ENCODE results near the gene RNF223. TPM values are rescaled to one million over a fixed set of nuclear protein-coding genes. Genes with fewer than 3 reads are reported as not detected.

The RNF223 gene
- total and polyA plus RNA-seq, 8 donors, result 1.4 to 8.1 (median 3.4) TPM; not detected in 3

DNA sequence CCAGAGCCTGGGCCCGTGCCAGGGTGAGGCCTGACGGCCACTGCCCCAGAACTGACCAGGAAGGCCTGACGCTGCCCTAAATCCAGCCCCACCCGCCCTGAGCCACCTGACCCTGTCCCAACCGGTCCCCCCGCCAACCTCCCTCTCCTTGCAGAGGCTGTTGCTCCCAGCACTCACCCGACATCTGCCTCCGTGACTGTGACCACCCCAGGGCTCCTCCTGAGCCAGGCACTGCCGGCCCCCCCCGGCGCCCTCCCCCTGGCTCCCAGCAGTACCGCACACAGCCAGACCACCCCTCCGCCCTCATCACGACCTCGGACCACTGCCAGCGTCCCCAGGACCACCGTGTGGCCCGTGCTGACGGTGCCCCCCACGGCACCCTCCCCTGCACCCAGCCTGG is 27.9 kb downstream of the RNF223 start:
- no peak overlapping the region for H3K27ac ChIP-seq
- H3K27me3 ChIP-seq, result no peaks in the 10 kb centered on the region
- H3K4me1 ChIP-seq, result no peaks in the 10 kb centered on the region
- no peak for DNase-seq
- peaks cover 22 to 90% (median 76%) of the 10 kb centered on the region in 4 donors for H3K36me3 ChIP-seq
- no peak for TF ChIP-seq POLR2A (IDR thresholded peaks at IDR 0.05)
- no peak for TF ChIP-seq POLR2AphosphoS5 (IDR thresholded peaks at IDR 0.05)
- TF ChIP-seq, protein P1, sequence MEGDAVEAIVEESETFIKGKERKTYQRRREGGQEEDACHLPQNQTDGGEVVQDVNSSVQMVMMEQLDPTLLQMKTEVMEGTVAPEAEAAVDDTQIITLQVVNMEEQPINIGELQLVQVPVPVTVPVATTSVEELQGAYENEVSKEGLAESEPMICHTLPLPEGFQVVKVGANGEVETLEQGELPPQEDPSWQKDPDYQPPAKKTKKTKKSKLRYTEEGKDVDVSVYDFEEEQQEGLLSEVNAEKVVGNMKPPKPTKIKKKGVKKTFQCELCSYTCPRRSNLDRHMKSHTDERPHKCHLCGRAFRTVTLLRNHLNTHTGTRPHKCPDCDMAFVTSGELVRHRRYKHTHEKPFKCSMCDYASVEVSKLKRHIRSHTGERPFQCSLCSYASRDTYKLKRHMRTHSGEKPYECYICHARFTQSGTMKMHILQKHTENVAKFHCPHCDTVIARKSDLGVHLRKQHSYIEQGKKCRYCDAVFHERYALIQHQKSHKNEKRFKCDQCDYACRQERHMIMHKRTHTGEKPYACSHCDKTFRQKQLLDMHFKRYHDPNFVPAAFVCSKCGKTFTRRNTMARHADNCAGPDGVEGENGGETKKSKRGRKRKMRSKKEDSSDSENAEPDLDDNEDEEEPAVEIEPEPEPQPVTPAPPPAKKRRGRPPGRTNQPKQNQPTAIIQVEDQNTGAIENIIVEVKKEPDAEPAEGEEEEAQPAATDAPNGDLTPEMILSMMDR (IDR thresholded peaks at IDR 0.05), result no peak
- TF ChIP-seq EP300 (IDR thresholded peaks at IDR 0.05), result no peak
- 91 to 95% (median 92%) methylated on average over 15 to 20 of the region's 20 CpGs for WGBS, 5 donors
- H3K9me3 ChIP-seq, result no peaks in the 10 kb centered on the region
- no peak overlapping the region for H3K4me3 ChIP-seq
- intact Hi-C loops (cut with DNase I; ENCODE audit: low total_unique reads), result no loop called here

DNA sequence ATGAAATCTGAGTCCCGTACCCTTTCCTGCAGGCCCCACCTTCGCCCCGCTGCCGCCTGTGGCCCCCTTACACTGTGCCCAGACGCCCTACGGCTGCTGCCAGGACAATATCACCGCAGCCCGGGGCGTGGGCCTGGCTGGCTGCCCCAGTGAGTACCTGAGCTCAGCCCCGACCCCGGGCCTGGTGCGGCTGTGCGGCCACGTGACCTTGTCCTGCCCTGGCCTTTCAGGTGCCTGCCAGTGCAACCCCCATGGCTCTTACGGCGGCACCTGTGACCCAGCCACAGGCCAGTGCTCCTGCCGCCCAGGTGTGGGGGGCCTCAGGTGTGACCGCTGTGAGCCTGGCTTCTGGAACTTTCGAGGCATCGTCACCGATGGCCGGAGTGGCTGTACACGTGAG is 29.0 kb downstream of the RNF223 start:
- no peak for DNase-seq
- intact Hi-C loops (cut with DNase I; ENCODE audit: low total_unique reads), result no loop called here
- H3K9me3 ChIP-seq, result no peaks in the 10 kb centered on the region
- TF ChIP-seq POLR2A (IDR thresholded peaks at IDR 0.05) (no peak), EP300 (IDR thresholded peaks at IDR 0.05) (no peak), POLR2AphosphoS5 (IDR thresholded peaks at IDR 0.05) (no peak)
- TF ChIP-seq, protein P1 (IDR thresholded peaks at IDR 0.05), result no peak
- H3K36me3 ChIP-seq, result peaks cover 22 to 79% (median 65%) of the 10 kb centered on the region in 4 donors
- peaks cover 0 to 6% (median 3%) of the 10 kb centered on the region in 3 donors for H3K27me3 ChIP-seq
- WGBS, 5 donors, result 82 to 92% (median 86%) methylated on average over 18 to 23 of the region's 23 CpGs
- no peak overlapping the region for H3K4me3 ChIP-seq
- H3K27ac ChIP-seq, result no peak overlapping the region
- peaks cover 5 to 6% (median 5%) of the 10 kb centered on the region in 4 donors for H3K4me1 ChIP-seq

DNA sequence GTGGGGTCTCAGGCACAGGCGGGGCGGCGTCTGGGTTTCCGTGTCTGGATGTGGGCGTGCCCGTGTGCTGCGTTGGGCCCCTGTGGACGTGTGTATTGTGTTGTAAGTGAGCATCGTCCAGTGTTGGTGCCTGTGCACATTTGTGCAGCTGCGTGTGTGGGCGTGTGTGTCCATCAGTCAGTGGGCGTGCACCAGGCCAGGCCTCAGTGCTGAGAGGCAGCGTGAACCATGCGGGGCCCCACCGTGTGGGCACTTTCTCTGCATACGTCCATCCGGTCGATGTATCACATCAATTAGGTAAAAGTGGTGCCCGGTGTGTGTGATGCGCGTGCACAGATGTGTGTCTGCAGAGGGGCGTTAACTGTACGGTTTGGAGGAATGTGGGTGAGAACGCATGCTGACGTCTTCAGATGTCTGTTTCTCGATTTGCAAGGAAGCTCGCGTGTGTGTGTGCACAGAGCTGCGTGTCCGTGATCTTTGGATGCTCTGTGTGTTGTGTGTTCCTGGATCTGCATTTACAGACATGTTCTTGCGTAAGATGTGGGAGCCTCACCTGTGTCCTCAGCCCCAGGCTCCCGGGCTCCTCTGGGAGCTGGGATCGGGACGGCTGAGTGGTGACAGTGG is 29.5 kb downstream of the RNF223 start:
- TF ChIP-seq EP300 (IDR thresholded peaks at IDR 0.05) (no peak), POLR2AphosphoS5 (IDR thresholded peaks at IDR 0.05) (no peak), POLR2A (IDR thresholded peaks at IDR 0.05) (no peak)
- TF ChIP-seq, protein P1 (IDR thresholded peaks at IDR 0.05), result no peak
- Histone ChIP-seq H3K9me3 (no peaks in the 10 kb centered on the region), H3K4me3 (no peak overlapping the region), H3K4me1 (peaks cover 10 to 11% (median 11%) of the 10 kb centered on the region in 4 donors), H3K27ac (no peak overlapping the region), H3K36me3 (peaks cover 22 to 74% (median 60%) of the 10 kb centered on the region in 4 donors), H3K27me3 (peaks cover 0 to 12% (median 7%) of the 10 kb centered on the region in 3 donors)
- intact Hi-C loops (cut with DNase I; ENCODE audit: low total_unique reads), result no loop called here
- no peak for DNase-seq
- WGBS, 5 donors, result 90 to 93% (median 90%) methylated on average over 34 of the region's 34 CpGs

DNA sequence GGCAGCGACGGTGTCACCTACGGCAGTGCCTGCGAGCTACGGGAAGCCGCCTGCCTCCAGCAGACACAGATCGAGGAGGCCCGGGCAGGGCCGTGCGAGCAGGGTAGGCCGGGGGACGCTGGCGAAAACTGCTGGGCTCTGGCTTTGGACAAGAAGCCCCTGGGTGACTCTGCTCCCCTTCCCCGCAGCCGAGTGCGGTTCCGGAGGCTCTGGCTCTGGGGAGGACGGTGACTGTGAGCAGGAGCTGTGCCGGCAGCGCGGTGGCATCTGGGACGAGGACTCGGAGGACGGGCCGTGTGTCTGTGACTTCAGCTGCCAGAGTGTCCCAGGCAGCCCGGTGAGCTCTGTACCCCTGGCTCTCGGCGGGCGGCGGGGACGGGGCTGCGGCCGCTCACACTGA is 30.2 kb downstream of the RNF223 start:
- no peak for TF ChIP-seq POLR2A (IDR thresholded peaks at IDR 0.05)
- Histone ChIP-seq H3K9me3 (no peaks in the 10 kb centered on the region), H3K36me3 (peaks cover 22 to 67% (median 56%) of the 10 kb centered on the region in 4 donors), H3K4me1 (peaks cover 14 to 18% (median 17%) of the 10 kb centered on the region in 4 donors), H3K27me3 (peaks cover 0 to 19% (median 7%) of the 10 kb centered on the region in 3 donors), H3K4me3 (no peak overlapping the region), H3K27ac (no peak overlapping the region)
- no peak for DNase-seq
- intact Hi-C loops (cut with DNase I; ENCODE audit: low total_unique reads), result no loop called here
- WGBS, 5 donors, result 95 to 98% (median 96%) methylated on average over 13 to 33 of the region's 33 CpGs

DNA sequence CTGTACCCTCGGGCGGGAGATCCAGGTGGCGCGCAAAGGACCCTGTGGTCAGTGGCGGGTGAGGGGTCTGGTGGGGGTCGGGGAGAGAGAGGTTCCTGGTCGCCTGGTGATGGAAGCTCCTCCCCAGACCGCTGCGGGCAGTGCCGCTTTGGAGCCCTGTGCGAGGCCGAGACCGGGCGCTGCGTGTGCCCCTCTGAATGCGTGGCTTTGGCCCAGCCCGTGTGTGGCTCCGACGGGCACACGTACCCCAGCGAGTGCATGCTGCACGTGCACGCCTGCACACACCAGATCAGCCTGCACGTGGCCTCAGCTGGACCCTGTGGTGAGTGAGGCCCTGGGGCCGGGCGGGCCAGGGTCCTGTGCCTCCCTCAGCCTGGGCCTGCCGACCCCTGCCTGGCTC is 30.7 kb downstream of the RNF223 start:
- TF ChIP-seq POLR2A (IDR thresholded peaks at IDR 0.05), result no peak
- TF ChIP-seq, protein P1 (IDR thresholded peaks at IDR 0.05), result no peak
- no peak for TF ChIP-seq POLR2AphosphoS5 (IDR thresholded peaks at IDR 0.05)
- TF ChIP-seq EP300 (IDR thresholded peaks at IDR 0.05), result no peak
- Histone ChIP-seq H3K9me3 (no peaks in the 10 kb centered on the region), H3K4me1 (peaks cover 14 to 21% (median 18%) of the 10 kb centered on the region in 4 donors), H3K4me3 (no peak overlapping the region), H3K36me3 (peaks cover 22 to 64% (median 56%) of the 10 kb centered on the region in 4 donors), H3K27ac (no peak overlapping the region), H3K27me3 (peaks cover 0 to 24% (median 7%) of the 10 kb centered on the region in 3 donors)
- DNase-seq, result no peak
- intact Hi-C loops (cut with DNase I; ENCODE audit: low total_unique reads), result no loop called here
- 93 to 97% (median 95%) methylated on average over 15 to 27 of the region's 27 CpGs for WGBS, 5 donors

Measured in stomach (tissue), 9 donors.